Measurements from ENCODE around the gene TNFSF4.

DNA sequence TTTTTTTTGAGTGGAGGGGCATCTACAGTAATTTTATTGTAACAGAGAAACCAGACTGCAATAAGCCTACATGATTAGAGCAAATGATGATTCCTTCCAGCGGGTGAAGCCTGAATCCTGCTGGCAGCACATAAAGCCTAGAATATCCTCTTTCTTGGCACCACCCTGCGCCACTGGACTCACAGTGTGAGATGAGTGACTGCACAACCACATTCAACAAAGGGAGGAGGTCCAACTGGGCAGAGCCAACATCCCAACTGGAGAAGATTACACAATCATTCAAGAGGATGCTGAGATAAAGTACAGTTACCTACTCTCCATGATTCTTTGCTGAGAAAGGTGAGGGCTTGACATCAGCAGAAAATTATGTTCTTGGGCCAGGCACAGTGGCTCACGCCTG, 67.4 kb downstream of the TNFSF4 start:
- TF ChIP-seq, protein P1, sequence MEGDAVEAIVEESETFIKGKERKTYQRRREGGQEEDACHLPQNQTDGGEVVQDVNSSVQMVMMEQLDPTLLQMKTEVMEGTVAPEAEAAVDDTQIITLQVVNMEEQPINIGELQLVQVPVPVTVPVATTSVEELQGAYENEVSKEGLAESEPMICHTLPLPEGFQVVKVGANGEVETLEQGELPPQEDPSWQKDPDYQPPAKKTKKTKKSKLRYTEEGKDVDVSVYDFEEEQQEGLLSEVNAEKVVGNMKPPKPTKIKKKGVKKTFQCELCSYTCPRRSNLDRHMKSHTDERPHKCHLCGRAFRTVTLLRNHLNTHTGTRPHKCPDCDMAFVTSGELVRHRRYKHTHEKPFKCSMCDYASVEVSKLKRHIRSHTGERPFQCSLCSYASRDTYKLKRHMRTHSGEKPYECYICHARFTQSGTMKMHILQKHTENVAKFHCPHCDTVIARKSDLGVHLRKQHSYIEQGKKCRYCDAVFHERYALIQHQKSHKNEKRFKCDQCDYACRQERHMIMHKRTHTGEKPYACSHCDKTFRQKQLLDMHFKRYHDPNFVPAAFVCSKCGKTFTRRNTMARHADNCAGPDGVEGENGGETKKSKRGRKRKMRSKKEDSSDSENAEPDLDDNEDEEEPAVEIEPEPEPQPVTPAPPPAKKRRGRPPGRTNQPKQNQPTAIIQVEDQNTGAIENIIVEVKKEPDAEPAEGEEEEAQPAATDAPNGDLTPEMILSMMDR (IDR thresholded peaks at IDR 0.05; ENCODE audit: low read depth, low read length) = no peak
- no peak for TF ChIP-seq MAX (IDR thresholded peaks at IDR 0.05; ENCODE audit: low read depth, low read length)
- TF ChIP-seq POLR2A (IDR thresholded peaks at IDR 0.05; ENCODE audit: extremely low read depth, insufficient read length) = no peak
